DND-41 (cell line): ENCODE measurements around the gene ALPK3.

ENCODE experiments used
- CTCF ChIP-seq: IDR thresholded peaks from 2 replicates; pipeline ENCODE4 v1.5.1; 2012; ENCODE audit warnings: borderline replicate concordance, low read length, moderate library complexity, mild to moderate bottlenecking; ENCODE audit not compliant: poor library complexity, severe bottlenecking; ENCODE audit errors: extremely low read depth
- EZH2 ChIP-seq: IDR thresholded peaks from 3 replicates; pipeline ENCODE4 v1.6.1; 2012; ENCODE audit warnings: borderline replicate concordance, low read depth, mild to moderate bottlenecking, moderate library complexity, low read length, inconsistent platforms; ENCODE audit not compliant: severe bottlenecking

- TF ChIP-seq CTCF (no peak), EZH2 (no peak)
Measured at GRCh38 chr15:84804005-84804900, 12.9 kb upstream of the ALPK3 start.
